ENCODE data around the gene TFAP2C. TPM values are rescaled to one million over a fixed set of nuclear protein-coding genes. Genes with fewer than 3 reads are reported as not detected.

The TFAP2C gene
- total RNA-seq, 2 donors from 2014 or later = 9.4 to 22.4 TPM

Small RNA genes lying within 50 kb of the gene (small RNA-seq; reads per million reads assigned to genes)
- gene RN7SL170P = 0 reads per million in 2 donors
- gene RNU6-1146P = 0 reads per million in 2 donors

Other genes starting within 250 kb of the TFAP2C start
- gene AURKA, start 237.1 kb upstream of the TFAP2C start, total RNA-seq = 1 to 10 TPM; 2.6 to 9.9 TPM
- 10 to 100 TPM; 35.1 to 40.2 TPM for gene CSTF1, start 236.7 kb upstream of the TFAP2C start, total RNA-seq
- gene CASS4, start 217.0 kb upstream of the TFAP2C start, total RNA-seq = 1 to 10 TPM in 1 of 2 donors, under 1 TPM in 1; 0.59 to 1.2 TPM
- 10 to 100 TPM; 71.3 to 81.7 TPM for gene RTF2, start 160.7 kb upstream of the TFAP2C start, total RNA-seq
- 1 to 10 TPM in 1 of 2 donors, not detected in 1; 1.6 TPM for gene FAM209A, start 104.6 kb upstream of the TFAP2C start, total RNA-seq
- 1 to 10 TPM in 1 of 2 donors, not detected in 1; 7.6 TPM for gene FAM209B, start 96.1 kb upstream of the TFAP2C start, total RNA-seq

Measured in prostate gland (tissue), 2 donors.